ENCODE data around the gene CPEB4. TPM values are rescaled to one million over a fixed set of nuclear protein-coding genes. Genes with fewer than 3 reads are reported as not detected.

CPEB4 gene
- polyA plus RNA-seq, 2 donors, result 10.3 to 12.4 TPM

GRCh38 chr5:173869316-173869715 is 18.8 kb upstream of the CPEB4 start:
- H3K27ac ChIP-seq (ENCODE audit: low read depth in 2 of 2, low read length in 1 of 2), result no peak overlapping the region
- H3K4me1 ChIP-seq (ENCODE audit: control insufficient read depth in 2 of 2, insufficient read depth in 2 of 2, low read length in 1 of 2), result peaks cover 0 to 4% of the 10 kb centered on the region in 2 donors
- H3K36me3 ChIP-seq (ENCODE audit: control insufficient read depth in 2 of 2, insufficient read depth in 2 of 2, low read length in 1 of 2), result no peaks in the 10 kb centered on the region
- H3K4me3 ChIP-seq (ENCODE audit: low read depth in 1 of 2, low read length in 2 of 2), result no peak overlapping the region
- WGBS, 2 donors, result 42 to 44% methylated on average over 4 of the region's 4 CpGs
- H3K27me3 ChIP-seq (ENCODE audit: control insufficient read depth in 1 of 2, insufficient read depth in 2 of 2, low read length in 2 of 2), result no peaks in the 10 kb centered on the region
- no peaks in the 10 kb centered on the region for H3K9me3 ChIP-seq (ENCODE audit: control insufficient read depth in 2 of 2, insufficient read depth in 1 of 2, low read depth in 1 of 2, low read length in 1 of 2)

GRCh38 chr5:173872957-173873305 is 15.2 kb upstream of the CPEB4 start:
- H3K9me3 ChIP-seq (ENCODE audit: control insufficient read depth in 2 of 2, insufficient read depth in 1 of 2, low read depth in 1 of 2, low read length in 1 of 2), result no peaks in the 10 kb centered on the region
- H3K4me1 ChIP-seq (ENCODE audit: control insufficient read depth in 2 of 2, insufficient read depth in 2 of 2, low read length in 1 of 2), result peaks cover 0 to 4% of the 10 kb centered on the region in 2 donors
- H3K4me3 ChIP-seq (ENCODE audit: low read depth in 1 of 2, low read length in 2 of 2), result no peak overlapping the region
- H3K27ac ChIP-seq (ENCODE audit: low read depth in 2 of 2, low read length in 1 of 2), result no peak overlapping the region
- WGBS, 2 donors, result 77 to 86% methylated on average over 9 of the region's 9 CpGs
- H3K36me3 ChIP-seq (ENCODE audit: control insufficient read depth in 2 of 2, insufficient read depth in 2 of 2, low read length in 1 of 2), result no peaks in the 10 kb centered on the region
- no peaks in the 10 kb centered on the region for H3K27me3 ChIP-seq (ENCODE audit: control insufficient read depth in 1 of 2, insufficient read depth in 2 of 2, low read length in 2 of 2)

GRCh38 chr5:173873306-173873922 is 14.7 kb upstream of the CPEB4 start:
- no peak overlapping the region for H3K27ac ChIP-seq (ENCODE audit: low read depth in 2 of 2, low read length in 1 of 2)
- WGBS, 2 donors, result 90 to 91% methylated on average over 4 of the region's 4 CpGs
- H3K4me3 ChIP-seq (ENCODE audit: low read depth in 1 of 2, low read length in 2 of 2), result no peak overlapping the region
- no peaks in the 10 kb centered on the region for H3K9me3 ChIP-seq (ENCODE audit: control insufficient read depth in 2 of 2, insufficient read depth in 1 of 2, low read depth in 1 of 2, low read length in 1 of 2)
- H3K36me3 ChIP-seq (ENCODE audit: control insufficient read depth in 2 of 2, insufficient read depth in 2 of 2, low read length in 1 of 2), result no peaks in the 10 kb centered on the region
- no peaks in the 10 kb centered on the region for H3K27me3 ChIP-seq (ENCODE audit: control insufficient read depth in 1 of 2, insufficient read depth in 2 of 2, low read length in 2 of 2)
- H3K4me1 ChIP-seq (ENCODE audit: control insufficient read depth in 2 of 2, insufficient read depth in 2 of 2, low read length in 1 of 2), result peaks cover 0 to 2% of the 10 kb centered on the region in 2 donors

- Histone ChIP-seq H3K9me3 (ENCODE audit: control insufficient read depth in 2 of 2, insufficient read depth in 1 of 2, low read depth in 1 of 2, low read length in 1 of 2) (no peaks in the 10 kb centered on the region), H3K27ac (ENCODE audit: low read depth in 2 of 2, low read length in 1 of 2) (no peak overlapping the region), H3K27me3 (ENCODE audit: control insufficient read depth in 1 of 2, insufficient read depth in 2 of 2, low read length in 2 of 2) (no peaks in the 10 kb centered on the region), H3K4me1 (ENCODE audit: control insufficient read depth in 2 of 2, insufficient read depth in 2 of 2, low read length in 1 of 2) (no peaks in the 10 kb centered on the region), H3K4me3 (ENCODE audit: low read depth in 1 of 2, low read length in 2 of 2) (no peak overlapping the region), H3K36me3 (ENCODE audit: control insufficient read depth in 2 of 2, insufficient read depth in 2 of 2, low read length in 1 of 2) (no peaks in the 10 kb centered on the region)
- WGBS, 2 donors, result 64 to 69% methylated on average over 1 of the region's 1 CpG
Measured at GRCh38 chr5:173875189-173875588, 13.0 kb upstream of the CPEB4 start.

GRCh38 chr5:173878224-173878967 is 9.8 kb upstream of the CPEB4 start:
- Histone ChIP-seq H3K36me3 (ENCODE audit: control insufficient read depth in 2 of 2, insufficient read depth in 2 of 2, low read length in 1 of 2) (no peaks in the 10 kb centered on the region), H3K27me3 (ENCODE audit: control insufficient read depth in 1 of 2, insufficient read depth in 2 of 2, low read length in 2 of 2) (no peaks in the 10 kb centered on the region), H3K4me1 (ENCODE audit: control insufficient read depth in 2 of 2, insufficient read depth in 2 of 2, low read length in 1 of 2) (no peaks in the 10 kb centered on the region), H3K9me3 (ENCODE audit: control insufficient read depth in 2 of 2, insufficient read depth in 1 of 2, low read depth in 1 of 2, low read length in 1 of 2) (no peaks in the 10 kb centered on the region), H3K4me3 (ENCODE audit: low read depth in 1 of 2, low read length in 2 of 2) (no peak overlapping the region), H3K27ac (ENCODE audit: low read depth in 2 of 2, low read length in 1 of 2) (no peak overlapping the region)
- WGBS, 2 donors, result 45 to 55% methylated on average over 5 of the region's 5 CpGs

- Histone ChIP-seq H3K9me3 (ENCODE audit: control insufficient read depth in 2 of 2, insufficient read depth in 1 of 2, low read depth in 1 of 2, low read length in 1 of 2) (no peaks in the 10 kb centered on the region), H3K27ac (ENCODE audit: low read depth in 2 of 2, low read length in 1 of 2) (no peak overlapping the region), H3K36me3 (ENCODE audit: control insufficient read depth in 2 of 2, insufficient read depth in 2 of 2, low read length in 1 of 2) (no peaks in the 10 kb centered on the region), H3K4me1 (ENCODE audit: control insufficient read depth in 2 of 2, insufficient read depth in 2 of 2, low read length in 1 of 2) (peaks cover 2 to 5% of the 10 kb centered on the region in 2 donors), H3K4me3 (ENCODE audit: low read depth in 1 of 2, low read length in 2 of 2) (no peak overlapping the region), H3K27me3 (ENCODE audit: control insufficient read depth in 1 of 2, insufficient read depth in 2 of 2, low read length in 2 of 2) (no peaks in the 10 kb centered on the region)
- 82 to 84% methylated on average over 5 of the region's 5 CpGs for WGBS, 2 donors
Measured at GRCh38 chr5:173880306-173880985, 7.7 kb upstream of the CPEB4 start.

GRCh38 chr5:173881811-173882575 is 6.2 kb upstream of the CPEB4 start:
- Histone ChIP-seq H3K36me3 (ENCODE audit: control insufficient read depth in 2 of 2, insufficient read depth in 2 of 2, low read length in 1 of 2) (no peaks in the 10 kb centered on the region), H3K4me1 (ENCODE audit: control insufficient read depth in 2 of 2, insufficient read depth in 2 of 2, low read length in 1 of 2) (peaks cover 2 to 5% of the 10 kb centered on the region in 2 donors), H3K27ac (ENCODE audit: low read depth in 2 of 2, low read length in 1 of 2) (no peak overlapping the region), H3K27me3 (ENCODE audit: control insufficient read depth in 1 of 2, insufficient read depth in 2 of 2, low read length in 2 of 2) (no peaks in the 10 kb centered on the region), H3K9me3 (ENCODE audit: control insufficient read depth in 2 of 2, insufficient read depth in 1 of 2, low read depth in 1 of 2, low read length in 1 of 2) (no peaks in the 10 kb centered on the region), H3K4me3 (ENCODE audit: low read depth in 1 of 2, low read length in 2 of 2) (no peak overlapping the region)
- 78 to 86% methylated on average over 6 of the region's 6 CpGs for WGBS, 2 donors

- H3K36me3 ChIP-seq (ENCODE audit: control insufficient read depth in 2 of 2, insufficient read depth in 2 of 2, low read length in 1 of 2), result no peaks in the 10 kb centered on the region
- no peak overlapping the region for H3K4me3 ChIP-seq (ENCODE audit: low read depth in 1 of 2, low read length in 2 of 2)
- no peaks in the 10 kb centered on the region for H3K27me3 ChIP-seq (ENCODE audit: control insufficient read depth in 1 of 2, insufficient read depth in 2 of 2, low read length in 2 of 2)
- H3K27ac ChIP-seq (ENCODE audit: low read depth in 2 of 2, low read length in 1 of 2), result no peak overlapping the region
- H3K9me3 ChIP-seq (ENCODE audit: control insufficient read depth in 2 of 2, insufficient read depth in 1 of 2, low read depth in 1 of 2, low read length in 1 of 2), result no peaks in the 10 kb centered on the region
- H3K4me1 ChIP-seq (ENCODE audit: control insufficient read depth in 2 of 2, insufficient read depth in 2 of 2, low read length in 1 of 2), result peaks cover 2 to 5% of the 10 kb centered on the region in 2 donors
Measured at GRCh38 chr5:173882632-173883031, 5.5 kb upstream of the CPEB4 start.

- Histone ChIP-seq H3K36me3 (ENCODE audit: control insufficient read depth in 2 of 2, insufficient read depth in 2 of 2, low read length in 1 of 2) (no peaks in the 10 kb centered on the region), H3K9me3 (ENCODE audit: control insufficient read depth in 2 of 2, insufficient read depth in 1 of 2, low read depth in 1 of 2, low read length in 1 of 2) (no peaks in the 10 kb centered on the region), H3K27me3 (ENCODE audit: control insufficient read depth in 1 of 2, insufficient read depth in 2 of 2, low read length in 2 of 2) (no peaks in the 10 kb centered on the region), H3K4me3 (ENCODE audit: low read depth in 1 of 2, low read length in 2 of 2) (no peak overlapping the region), H3K27ac (ENCODE audit: low read depth in 2 of 2, low read length in 1 of 2) (no peak overlapping the region), H3K4me1 (ENCODE audit: control insufficient read depth in 2 of 2, insufficient read depth in 2 of 2, low read length in 1 of 2) (peaks cover 2 to 5% of the 10 kb centered on the region in 2 donors)
- WGBS, 2 donors, result 85 to 86% methylated on average over 3 of the region's 3 CpGs
Measured at GRCh38 chr5:173883347-173883924, 4.7 kb upstream of the CPEB4 start.

All from esophagus (tissue), 2 donors.